Sigmoid colon (tissue), 7 donors: ENCODE data around the gene VAMP3. TPM values are rescaled to one million over a fixed set of nuclear protein-coding genes. Genes with fewer than 3 reads are reported as not detected.
A peak's percentile ranks its signal among the peaks of the same experiment; 100 is the strongest.

ENCODE experiments used
- DNase-seq: peaks from one replicate; pipeline ENCODE4 v3.0.0-alpha.2; 2019
- H3K27ac ChIP-seq, 4 donors: fragments of 200-600 bp; sonication (generic); one replicate each; pipeline ENCODE4 v1.5.1; 2016 to 2019; ENCODE audit warnings: mild to moderate bottlenecking in 1 of 4
- H3K27me3 ChIP-seq, 3 donors: fragments of 200-600 bp; sonication (generic); one replicate each; pipeline ENCODE4 v1.5.1; 2019; ENCODE audit warnings: mild to moderate bottlenecking in 1 of 3
- H3K36me3 ChIP-seq, 4 donors: fragments of 200-600 bp; sonication (generic); one replicate each; pipeline ENCODE4 v1.5.1; 2016 to 2019
- H3K4me1 ChIP-seq, 4 donors: fragments of 200-600 bp; sonication (generic); one replicate each; pipeline ENCODE4 v1.5.1; 2017 to 2019
- H3K4me3 ChIP-seq, 4 donors: fragments of 200-600 bp; sonication (generic); one replicate each; pipeline ENCODE4 v1.5.1; 2017 to 2019; ENCODE audit warnings: mild to moderate bottlenecking in 2 of 4, moderate library complexity in 1 of 4
- H3K9me3 ChIP-seq, 4 donors: fragments of 200-600 bp in 3 of 4; sonication (generic) in 3 of 4; one replicate each; pipeline versions ENCODE4 v1.5.1 to v1.6.1; 2013 to 2019
- CTCF ChIP-seq, 4 experiments: fragments of 450-650 bp in 3 of 4; fragments of 200-600 bp in 1 of 4; IDR thresholded peaks; one replicate each; pipeline ENCODE4 v1.5.1; 2016 to 2019; ENCODE audit warnings: antibody characterized with exemption in 4 of 4, mild to moderate bottlenecking in 3 of 4, moderate library complexity in 2 of 4
- EP300 ChIP-seq, 4 donors: sonication (generic); formaldehyde crosslinking; IDR thresholded peaks; one replicate each; pipeline ENCODE4 v1.6.1; 2017; ENCODE audit warnings: antibody characterized with exemption in 4 of 4
- POLR2A ChIP-seq, 2 donors: fragments of 450-650 bp; IDR thresholded peaks; one replicate each; pipeline ENCODE4 v1.6.1; 2016; ENCODE audit warnings: antibody characterized with exemption in 2 of 2, mild to moderate bottlenecking in 2 of 2, moderate library complexity in 2 of 2
- POLR2AphosphoS5 ChIP-seq, 4 donors: sonication (generic); formaldehyde crosslinking; IDR thresholded peaks; one replicate each; pipeline ENCODE4 v1.6.1; 2017; ENCODE audit warnings: antibody characterized with exemption in 4 of 4
- WGBS, 2 donors: extraction: QIAGEN DNeasy Blood & Tissue Kit; methylation state at CpG; one replicate each; pipeline ENCODE4 v1.1.7; 2013; 5-methylcytosine and 5-hydroxymethylcytosine counted together
- intact Hi-C: fragments of 100-400 bp; cut with DNase I; formaldehyde crosslinking; loops from one replicate; pipeline ENCODE4 v1.15.1; 2023
- polyA plus RNA-seq, 3 donors: library from polyadenylated mRNA; stranded (reverse); fragments of 200-250 nt; gene quantifications; one replicate each; pipeline ENCODE4 v1.2.3, GENCODE V29; 2013
- total RNA-seq, 4 donors: library from RNA; depleted of rRNA; stranded (reverse); fragments of >200 nt; gene quantifications; one replicate each; pipeline ENCODE4 v1.1.0, GENCODE V29; 2016
- donor health status: healthy with polysubstance abuse.
- donor health status: Bipolar disorder and iron deficiency.
- donor health status: healthy.

VAMP3 gene
- total and polyA plus RNA-seq, 7 donors, result 55.3 to 2,991 (median 113) TPM

- intact Hi-C loops, result no loop called here
- no peak for DNase-seq
- no peak overlapping the region for H3K27ac ChIP-seq
- peaks cover 0 to 16% (median 7%) of the 10 kb centered on the region in 4 donors for H3K4me1 ChIP-seq
- H3K9me3 ChIP-seq, result no peaks in the 10 kb centered on the region
- 74 to 85% methylated on average over 4 of the region's 4 CpGs for WGBS, 2 donors
- TF ChIP-seq EP300 (IDR thresholded peaks at IDR 0.05), result no peak
- no peak for TF ChIP-seq CTCF (IDR thresholded peaks at IDR 0.05)
- TF ChIP-seq POLR2AphosphoS5 (IDR thresholded peaks at IDR 0.05), result no peak
- no peak for TF ChIP-seq POLR2A (IDR thresholded peaks at IDR 0.05)
- no peak overlapping the region for H3K4me3 ChIP-seq
- no peaks in the 10 kb centered on the region for H3K27me3 ChIP-seq
- H3K36me3 ChIP-seq, result peaks cover 0 to 79% (median 20%) of the 10 kb centered on the region in 4 donors
These were observed 7.1 kb downstream of the VAMP3 start for GRCh38 chr1:7778133-7778628.

- intact Hi-C loops, result no loop called here
- no peak for DNase-seq
- Histone ChIP-seq H3K27ac (no peak overlapping the region), H3K9me3 (no peaks in the 10 kb centered on the region), H3K36me3 (peaks cover 0 to 63% (median 18%) of the 10 kb centered on the region in 4 donors), H3K4me3 (no peak overlapping the region), H3K27me3 (no peaks in the 10 kb centered on the region), H3K4me1 (peaks cover 0 to 27% (median 22%) of the 10 kb centered on the region in 4 donors)
- no peak for TF ChIP-seq POLR2A (IDR thresholded peaks at IDR 0.05)
- TF ChIP-seq CTCF (IDR thresholded peaks at IDR 0.05), result no peak
- TF ChIP-seq POLR2AphosphoS5 (IDR thresholded peaks at IDR 0.05), result no peak
- no peak for TF ChIP-seq EP300 (IDR thresholded peaks at IDR 0.05)
- WGBS, 2 donors, result 88 to 91% methylated on average over 9 of the region's 9 CpGs
These were observed 9.9 kb downstream of the VAMP3 start for GRCh38 chr1:7780976-7781375.

- H3K9me3 ChIP-seq, result no peaks in the 10 kb centered on the region
- 47 to 67% methylated on average over 7 of the region's 7 CpGs for WGBS, 2 donors
- no peaks in the 10 kb centered on the region for H3K27me3 ChIP-seq
- no peak overlapping the region for H3K4me3 ChIP-seq
- DNase-seq, result no peak
- H3K27ac ChIP-seq, result peak overlapping the region in 1 of 4 donors; percentile 99
- peaks cover 0 to 32% (median 28%) of the 10 kb centered on the region in 4 donors for H3K4me1 ChIP-seq
- intact Hi-C loops, result no loop called here
- peaks cover 0 to 60% (median 18%) of the 10 kb centered on the region in 4 donors for H3K36me3 ChIP-seq
- TF ChIP-seq POLR2A (IDR thresholded peaks at IDR 0.05), result no peak
These were observed 10.4 kb downstream of the VAMP3 start for GRCh38 chr1:7781501-7781900.

- DNase-seq, result no peak
- H3K27me3 ChIP-seq, result no peaks in the 10 kb centered on the region
- H3K36me3 ChIP-seq, result peaks cover 0 to 59% (median 19%) of the 10 kb centered on the region in 4 donors
- peak overlapping the region; percentile 90 to 99 (median 96) for H3K27ac ChIP-seq
- peaks cover 0 to 37% (median 33%) of the 10 kb centered on the region in 4 donors for H3K4me1 ChIP-seq
- intact Hi-C loops, result no loop called here
- no peaks in the 10 kb centered on the region for H3K9me3 ChIP-seq
- H3K4me3 ChIP-seq, result no peak overlapping the region
- WGBS, 2 donors, result 54 to 78% methylated on average over 16 of the region's 16 CpGs
- no peak for TF ChIP-seq POLR2A (IDR thresholded peaks at IDR 0.05)
- no peak for TF ChIP-seq POLR2AphosphoS5 (IDR thresholded peaks at IDR 0.05)
- TF ChIP-seq EP300 (IDR thresholded peaks at IDR 0.05), result no peak
- TF ChIP-seq CTCF (IDR thresholded peaks at IDR 0.05), result no peak
These were observed 10.9 kb downstream of the VAMP3 start for GRCh38 chr1:7781923-7782495.

- peaks cover 4 to 59% (median 7%) of the 10 kb centered on the region in 4 donors for H3K36me3 ChIP-seq
- no peaks in the 10 kb centered on the region for H3K27me3 ChIP-seq
- TF ChIP-seq POLR2A (IDR thresholded peaks at IDR 0.05), result peak in 1 of 2 donors; percentile 26
- no peak for TF ChIP-seq CTCF (IDR thresholded peaks at IDR 0.05)
- TF ChIP-seq EP300 (IDR thresholded peaks at IDR 0.05), result no peak
- TF ChIP-seq POLR2AphosphoS5 (IDR thresholded peaks at IDR 0.05), result peak in 2 of 4 donors; percentile 59 to 62
- peak overlapping the region; percentile 44 to 91 (median 70) for H3K4me3 ChIP-seq
- 1 to 3% methylated on average over 34 of the region's 34 CpGs for WGBS, 2 donors
- peaks cover 0 to 49% (median 44%) of the 10 kb centered on the region in 4 donors for H3K4me1 ChIP-seq
- intact Hi-C loops, result no loop called here
- peak overlapping the region; percentile 90 to 99 (median 96) for H3K27ac ChIP-seq
- H3K9me3 ChIP-seq, result no peaks in the 10 kb centered on the region
- DNase-seq, result peak; percentile 93
These were observed 12.1 kb downstream of the VAMP3 start for GRCh38 chr1:7783178-7783711.
